Measurements from ENCODE around the gene RCE1. TPM values are rescaled to one million over a fixed set of nuclear protein-coding genes. Genes with fewer than 3 reads are reported as not detected.

The RCE1 gene
- total RNA-seq, 1 donor from 2014 or later, result 14.1 TPM

DNA sequence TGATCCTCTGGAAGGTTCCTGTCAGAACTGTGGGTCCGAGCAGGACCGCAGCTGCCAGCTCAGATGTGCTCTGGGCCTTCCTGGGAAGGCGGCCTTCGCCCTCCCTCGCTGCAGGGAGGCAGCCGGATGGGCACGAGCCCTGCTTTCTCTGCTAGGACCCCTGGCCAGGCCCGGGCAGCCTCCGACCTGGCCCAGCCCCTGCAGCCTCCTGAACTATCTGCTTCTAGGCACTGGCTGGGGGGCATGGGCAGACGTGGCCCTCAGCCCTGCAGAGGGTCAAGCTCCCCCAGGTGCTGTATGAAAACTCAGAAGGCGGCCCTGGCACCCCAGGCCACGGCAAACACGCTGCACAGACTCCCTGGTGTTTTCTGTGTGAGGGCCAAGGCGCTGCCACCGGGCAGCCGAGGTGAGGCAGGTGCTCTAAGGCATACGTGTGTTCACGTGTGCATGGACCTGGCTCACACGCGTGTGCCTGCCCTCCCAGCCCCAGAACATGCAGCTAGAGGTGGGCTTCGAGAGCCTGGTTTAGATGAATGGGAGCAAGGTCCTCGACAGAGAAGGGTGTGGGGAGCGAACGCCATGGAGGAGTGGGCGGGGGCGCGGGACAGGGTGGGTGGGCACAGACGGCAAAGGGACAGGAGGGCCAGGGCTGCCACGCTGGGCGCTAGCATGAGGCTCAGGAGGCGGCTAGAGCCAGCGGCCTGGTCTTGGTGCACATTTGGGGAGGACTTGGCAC is 18.0 kb downstream of the RCE1 start:
- Histone ChIP-seq H3K36me3 (ENCODE audit: control insufficient read depth in 3 of 3, insufficient read depth in 3 of 3, low read length in 3 of 3) (peaks cover 0 to 6% (median 5%) of the 10 kb centered on the region in 3 donors), H3K4me3 (ENCODE audit: low read length in 3 of 3) (no peak overlapping the region), H3K9me3 (ENCODE audit: control insufficient read depth in 3 of 3, low read length in 3 of 3) (no peaks in the 10 kb centered on the region), H3K9ac (ENCODE audit: low read depth in 1 of 3, low read length in 3 of 3) (no peak overlapping the region), H3K27me3 (ENCODE audit: control insufficient read depth in 3 of 3, insufficient read depth in 3 of 3, low read length in 3 of 3) (no peaks in the 10 kb centered on the region), H3K4me1 (ENCODE audit: control insufficient read depth in 3 of 3, insufficient read depth in 3 of 3, low read length in 3 of 3) (peaks cover 0 to 6% (median 2%) of the 10 kb centered on the region in 3 donors), H3K27ac (ENCODE audit: low read depth, low read length) (no peak overlapping the region)

- Histone ChIP-seq H3K9ac (ENCODE audit: low read depth in 1 of 3, low read length in 3 of 3) (no peak overlapping the region), H3K27me3 (ENCODE audit: control insufficient read depth in 3 of 3, insufficient read depth in 3 of 3, low read length in 3 of 3) (no peaks in the 10 kb centered on the region), H3K27ac (ENCODE audit: low read depth, low read length) (no peak overlapping the region), H3K4me1 (ENCODE audit: control insufficient read depth in 3 of 3, insufficient read depth in 3 of 3, low read length in 3 of 3) (peaks cover 0 to 6% (median 2%) of the 10 kb centered on the region in 3 donors), H3K36me3 (ENCODE audit: control insufficient read depth in 3 of 3, insufficient read depth in 3 of 3, low read length in 3 of 3) (peaks cover 0 to 6% (median 5%) of the 10 kb centered on the region in 3 donors), H3K9me3 (ENCODE audit: control insufficient read depth in 3 of 3, low read length in 3 of 3) (no peaks in the 10 kb centered on the region), H3K4me3 (ENCODE audit: low read length in 3 of 3) (no peak overlapping the region)
Measured at GRCh38 chr11:66861774-66862558, 18.7 kb downstream of the RCE1 start.

DNA sequence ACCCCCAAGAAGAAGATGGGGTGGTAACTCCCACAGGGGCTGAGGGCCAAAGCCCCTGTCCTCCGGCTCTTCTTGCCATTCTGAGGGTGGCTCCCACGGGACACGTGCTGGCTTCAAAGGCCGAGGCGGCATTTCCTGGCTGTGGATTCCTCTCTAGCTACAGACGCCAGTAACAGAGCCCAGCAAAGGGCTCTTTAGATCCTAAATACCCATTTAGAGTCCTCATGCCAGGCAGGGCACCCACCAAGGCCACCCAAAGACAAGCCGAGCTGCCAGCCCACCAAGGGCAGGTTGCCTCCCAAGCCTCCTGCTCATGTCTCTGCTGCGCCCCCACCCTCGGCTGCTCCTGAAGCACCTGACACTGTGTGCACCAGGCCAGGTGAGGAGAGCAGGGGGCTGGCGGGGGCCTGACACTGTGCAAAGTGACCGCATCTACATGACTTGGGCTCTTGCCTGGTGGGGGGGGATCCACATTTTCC is 19.4 kb downstream of the RCE1 start:
- peaks cover 0 to 3% (median 0%) of the 10 kb centered on the region in 3 donors for H3K4me1 ChIP-seq (ENCODE audit: control insufficient read depth in 3 of 3, insufficient read depth in 3 of 3, low read length in 3 of 3)
- no peak overlapping the region for H3K4me3 ChIP-seq (ENCODE audit: low read length in 3 of 3)
- no peaks in the 10 kb centered on the region for H3K9me3 ChIP-seq (ENCODE audit: control insufficient read depth in 3 of 3, low read length in 3 of 3)
- H3K27me3 ChIP-seq (ENCODE audit: control insufficient read depth in 3 of 3, insufficient read depth in 3 of 3, low read length in 3 of 3), result no peaks in the 10 kb centered on the region
- no peak overlapping the region for H3K9ac ChIP-seq (ENCODE audit: low read depth in 1 of 3, low read length in 3 of 3)
- H3K27ac ChIP-seq (ENCODE audit: low read depth, low read length), result no peak overlapping the region
- H3K36me3 ChIP-seq (ENCODE audit: control insufficient read depth in 3 of 3, insufficient read depth in 3 of 3, low read length in 3 of 3), result peaks cover 0 to 6% (median 5%) of the 10 kb centered on the region in 3 donors

DNA sequence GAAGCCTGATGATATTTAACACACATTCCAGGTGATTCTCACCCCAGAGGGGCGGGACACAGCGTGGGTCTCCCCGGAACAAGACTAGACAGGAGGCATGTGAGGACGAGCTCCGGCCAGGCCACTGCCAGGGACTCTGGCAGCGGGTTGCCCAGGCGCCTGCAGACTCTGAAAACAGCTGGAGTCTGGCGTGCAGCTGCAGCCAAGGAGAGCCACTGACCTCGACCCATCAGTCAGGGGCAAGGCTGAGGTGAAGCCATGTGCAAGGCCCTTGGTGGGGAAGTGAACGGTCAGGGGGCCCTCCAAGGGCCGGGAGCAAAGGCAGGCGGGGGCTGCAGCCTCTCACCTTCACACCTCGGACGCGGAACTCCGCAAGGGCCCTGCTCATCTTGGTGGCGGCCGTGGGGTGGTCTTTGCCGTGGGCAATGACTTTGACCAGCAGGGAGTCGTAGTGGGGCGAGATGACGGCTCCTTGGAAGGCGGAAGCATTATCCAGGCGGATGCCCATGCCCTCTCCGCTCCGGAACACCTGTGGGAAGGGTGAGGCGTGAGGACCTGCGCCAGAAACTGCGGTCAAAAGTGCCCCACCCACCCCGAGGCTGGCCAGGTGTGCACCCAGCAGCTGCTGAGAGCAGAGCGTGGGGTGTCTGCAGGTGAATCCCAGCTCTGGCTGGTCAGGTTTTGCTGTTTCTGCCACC is 20.3 kb downstream of the RCE1 start:
- Histone ChIP-seq H3K9me3 (ENCODE audit: control insufficient read depth in 3 of 3, low read length in 3 of 3) (no peaks in the 10 kb centered on the region), H3K36me3 (ENCODE audit: control insufficient read depth in 3 of 3, insufficient read depth in 3 of 3, low read length in 3 of 3) (peaks cover 0 to 8% (median 6%) of the 10 kb centered on the region in 3 donors), H3K9ac (ENCODE audit: low read depth in 1 of 3, low read length in 3 of 3) (no peak overlapping the region), H3K4me1 (ENCODE audit: control insufficient read depth in 3 of 3, insufficient read depth in 3 of 3, low read length in 3 of 3) (no peaks in the 10 kb centered on the region), H3K4me3 (ENCODE audit: low read length in 3 of 3) (no peak overlapping the region), H3K27me3 (ENCODE audit: control insufficient read depth in 3 of 3, insufficient read depth in 3 of 3, low read length in 3 of 3) (no peaks in the 10 kb centered on the region), H3K27ac (ENCODE audit: low read depth, low read length) (no peak overlapping the region)

- no peak overlapping the region for H3K4me3 ChIP-seq (ENCODE audit: low read length in 3 of 3)
- no peak overlapping the region for H3K9ac ChIP-seq (ENCODE audit: low read depth in 1 of 3, low read length in 3 of 3)
- peaks cover 0 to 8% (median 5%) of the 10 kb centered on the region in 3 donors for H3K36me3 ChIP-seq (ENCODE audit: control insufficient read depth in 3 of 3, insufficient read depth in 3 of 3, low read length in 3 of 3)
- H3K27me3 ChIP-seq (ENCODE audit: control insufficient read depth in 3 of 3, insufficient read depth in 3 of 3, low read length in 3 of 3), result no peaks in the 10 kb centered on the region
- no peak overlapping the region for H3K27ac ChIP-seq (ENCODE audit: low read depth, low read length)
- H3K4me1 ChIP-seq (ENCODE audit: control insufficient read depth in 3 of 3, insufficient read depth in 3 of 3, low read length in 3 of 3), result no peaks in the 10 kb centered on the region
- no peaks in the 10 kb centered on the region for H3K9me3 ChIP-seq (ENCODE audit: control insufficient read depth in 3 of 3, low read length in 3 of 3)
Measured at GRCh38 chr11:66864172-66864901, 21.1 kb downstream of the RCE1 start.

DNA sequence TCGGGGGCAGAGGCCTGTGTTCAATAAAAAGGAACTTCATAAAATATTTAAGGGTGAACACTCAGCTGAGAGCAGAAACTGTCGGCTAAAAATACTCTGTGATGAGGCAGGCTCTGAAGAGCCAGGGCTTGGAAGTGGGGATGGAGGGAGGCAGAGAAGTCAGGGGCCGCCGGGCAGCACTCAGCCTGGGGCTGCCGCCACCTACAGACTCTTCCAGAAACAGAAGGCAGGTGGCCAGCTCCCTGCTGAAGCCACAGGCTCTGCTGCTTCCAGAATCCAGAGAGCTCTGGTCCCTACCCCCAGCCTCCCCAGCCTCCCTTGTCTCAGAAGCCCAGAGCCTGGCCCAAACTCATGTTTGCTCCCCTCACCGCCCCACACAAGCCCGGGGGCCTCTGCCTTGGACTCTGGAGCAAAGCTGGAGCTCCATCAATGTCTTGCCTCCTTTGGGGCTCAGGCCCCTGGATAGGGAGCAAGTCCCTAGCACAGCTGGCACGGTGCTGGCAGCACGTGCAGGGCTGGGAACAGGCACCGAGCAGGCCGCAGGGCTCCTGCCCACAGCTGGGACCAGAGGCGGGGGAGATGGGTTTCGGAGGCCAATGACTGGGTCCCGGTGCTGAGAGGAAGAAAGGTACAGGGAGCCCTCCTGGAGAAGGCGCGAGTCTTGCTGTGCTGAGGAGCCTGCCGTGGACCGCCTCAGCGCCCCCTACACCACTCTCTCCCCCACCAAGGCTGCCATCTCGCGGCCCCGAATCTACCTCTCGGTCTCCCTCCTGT is 21.9 kb downstream of the RCE1 start:
- no peak overlapping the region for H3K27ac ChIP-seq (ENCODE audit: low read depth, low read length)
- H3K27me3 ChIP-seq (ENCODE audit: control insufficient read depth in 3 of 3, insufficient read depth in 3 of 3, low read length in 3 of 3), result no peaks in the 10 kb centered on the region
- H3K9ac ChIP-seq (ENCODE audit: low read depth in 1 of 3, low read length in 3 of 3), result no peak overlapping the region
- no peak overlapping the region for H3K4me3 ChIP-seq (ENCODE audit: low read length in 3 of 3)
- peaks cover under 1 to 15% (median 6%) of the 10 kb centered on the region in 3 donors for H3K36me3 ChIP-seq (ENCODE audit: control insufficient read depth in 3 of 3, insufficient read depth in 3 of 3, low read length in 3 of 3)
- H3K4me1 ChIP-seq (ENCODE audit: control insufficient read depth in 3 of 3, insufficient read depth in 3 of 3, low read length in 3 of 3), result no peaks in the 10 kb centered on the region
- no peaks in the 10 kb centered on the region for H3K9me3 ChIP-seq (ENCODE audit: control insufficient read depth in 3 of 3, low read length in 3 of 3)

- Histone ChIP-seq H3K4me1 (ENCODE audit: control insufficient read depth in 3 of 3, insufficient read depth in 3 of 3, low read length in 3 of 3) (no peaks in the 10 kb centered on the region), H3K9me3 (ENCODE audit: control insufficient read depth in 3 of 3, low read length in 3 of 3) (no peaks in the 10 kb centered on the region), H3K27me3 (ENCODE audit: control insufficient read depth in 3 of 3, insufficient read depth in 3 of 3, low read length in 3 of 3) (no peaks in the 10 kb centered on the region), H3K27ac (ENCODE audit: low read depth, low read length) (no peak overlapping the region), H3K4me3 (ENCODE audit: low read length in 3 of 3) (no peak overlapping the region), H3K36me3 (ENCODE audit: control insufficient read depth in 3 of 3, insufficient read depth in 3 of 3, low read length in 3 of 3) (peaks cover 5 to 19% (median 14%) of the 10 kb centered on the region in 3 donors), H3K9ac (ENCODE audit: low read depth in 1 of 3, low read length in 3 of 3) (no peak overlapping the region)
Measured at GRCh38 chr11:66866007-66866406, 22.8 kb downstream of the RCE1 start.

DNA sequence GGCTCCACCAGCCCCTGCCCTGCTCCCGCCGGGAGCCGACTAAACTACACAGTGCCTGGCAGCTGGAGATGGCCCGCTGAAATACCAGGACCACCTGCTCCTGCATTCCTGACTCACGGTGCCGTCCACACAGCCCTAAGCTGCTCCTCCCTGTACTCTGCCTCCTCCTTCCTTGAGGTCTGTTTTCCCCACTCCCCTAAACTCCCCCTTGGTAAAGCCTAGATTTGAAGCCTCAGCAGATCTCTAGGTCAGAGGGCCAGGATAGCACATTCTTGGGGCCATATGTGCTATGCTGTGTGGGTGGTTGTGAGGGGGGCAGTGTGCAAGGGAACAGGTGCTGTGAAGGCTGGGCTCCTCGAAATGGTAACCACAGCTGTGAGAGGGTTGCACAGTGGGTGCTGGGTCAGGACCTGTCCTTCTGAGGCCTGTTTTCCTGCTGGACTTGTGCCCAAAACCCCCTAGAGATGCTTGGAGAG is 23.3 kb downstream of the RCE1 start:
- Histone ChIP-seq H3K27ac (ENCODE audit: low read depth, low read length) (no peak overlapping the region), H3K9me3 (ENCODE audit: control insufficient read depth in 3 of 3, low read length in 3 of 3) (no peaks in the 10 kb centered on the region), H3K4me3 (ENCODE audit: low read length in 3 of 3) (no peak overlapping the region), H3K36me3 (ENCODE audit: control insufficient read depth in 3 of 3, insufficient read depth in 3 of 3, low read length in 3 of 3) (peaks cover 8 to 24% (median 18%) of the 10 kb centered on the region in 3 donors), H3K4me1 (ENCODE audit: control insufficient read depth in 3 of 3, insufficient read depth in 3 of 3, low read length in 3 of 3) (no peaks in the 10 kb centered on the region), H3K9ac (ENCODE audit: low read depth in 1 of 3, low read length in 3 of 3) (no peak overlapping the region), H3K27me3 (ENCODE audit: control insufficient read depth in 3 of 3, insufficient read depth in 3 of 3, low read length in 3 of 3) (no peaks in the 10 kb centered on the region)

All from skeletal muscle tissue (tissue), 4 donors.